GM19324 (cell line): ENCODE data around the gene DTL.

Experiments
- ATAC-seq: cut with Tn5 transposase; IDR thresholded peaks from one replicate; pipeline ENCODE4 v1.9.1; 2021; ENCODE audit warnings: mild to moderate bottlenecking, moderate library complexity; ENCODE audit not compliant: unreplicated experiment, low FRiP score

The DTL gene

GRCh38 chr1:212124690-212125582 is 89.4 kb downstream of the DTL start:
- no peak for ATAC-seq

GRCh38 chr1:212125654-212126053 is 90.1 kb downstream of the DTL start:
- no peak for ATAC-seq

DNA sequence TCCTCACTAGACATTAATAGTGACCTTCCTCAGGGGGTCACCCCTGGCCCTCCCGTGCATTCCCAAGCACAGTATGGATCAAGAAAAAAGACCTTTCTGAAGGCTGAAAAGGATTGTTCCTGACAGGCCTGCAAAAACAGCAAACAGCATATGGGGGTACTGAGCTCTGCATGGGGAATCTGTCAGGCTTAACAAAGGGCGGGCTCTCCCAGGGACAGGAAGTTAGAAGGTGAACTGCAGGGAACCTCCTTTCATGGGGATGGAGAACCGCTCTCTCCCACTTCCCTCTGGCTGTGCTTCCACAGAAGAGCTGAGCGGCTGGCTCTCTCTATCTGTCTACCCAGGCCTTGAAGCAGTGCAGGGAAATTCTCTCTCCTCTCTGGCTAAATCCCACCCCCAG is 91.7 kb downstream of the DTL start:
- no peak for ATAC-seq

GRCh38 chr1:212129781-212130180 is 94.2 kb downstream of the DTL start:
- ATAC-seq = no peak

- no peak for ATAC-seq
Measured at GRCh38 chr1:212132025-212132424, 96.5 kb downstream of the DTL start.

DNA sequence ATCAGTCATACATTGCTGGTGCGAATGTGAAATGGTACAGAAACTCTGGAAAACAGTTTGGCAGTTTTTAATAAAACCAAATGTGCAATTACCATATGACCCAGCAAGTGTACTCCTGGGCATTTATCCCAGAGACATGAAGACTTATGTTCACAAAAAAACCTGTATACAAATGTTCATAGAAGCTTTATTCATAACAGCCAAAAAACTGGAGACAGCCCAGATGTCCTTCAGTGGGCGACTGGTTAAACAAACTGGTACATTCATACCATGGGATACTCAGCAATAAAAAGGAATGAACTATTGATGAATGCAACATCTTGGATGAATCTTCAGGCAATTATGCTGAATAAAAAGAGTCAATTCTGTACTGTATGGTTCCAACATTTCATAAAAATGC is 97.8 kb downstream of the DTL start:
- no peak for ATAC-seq

DNA sequence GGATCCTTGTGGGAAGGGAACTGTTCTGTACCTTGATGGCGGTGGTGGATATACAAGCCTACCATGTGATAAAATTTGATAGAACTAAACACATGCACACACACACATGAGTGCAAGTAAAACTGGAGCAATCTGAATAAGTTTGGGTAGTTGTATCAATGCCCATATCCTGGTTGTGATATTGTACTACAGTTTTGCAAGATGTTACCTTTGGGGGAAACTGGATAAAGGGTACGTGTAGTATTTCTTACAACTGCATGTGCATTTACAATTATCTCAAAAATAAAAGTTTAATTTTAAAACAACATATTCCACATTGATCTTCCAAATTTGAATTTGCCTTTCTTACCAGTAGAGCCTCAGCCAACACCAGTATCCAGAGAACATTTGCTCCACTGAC is 99.6 kb downstream of the DTL start:
- ATAC-seq = no peak

DNA sequence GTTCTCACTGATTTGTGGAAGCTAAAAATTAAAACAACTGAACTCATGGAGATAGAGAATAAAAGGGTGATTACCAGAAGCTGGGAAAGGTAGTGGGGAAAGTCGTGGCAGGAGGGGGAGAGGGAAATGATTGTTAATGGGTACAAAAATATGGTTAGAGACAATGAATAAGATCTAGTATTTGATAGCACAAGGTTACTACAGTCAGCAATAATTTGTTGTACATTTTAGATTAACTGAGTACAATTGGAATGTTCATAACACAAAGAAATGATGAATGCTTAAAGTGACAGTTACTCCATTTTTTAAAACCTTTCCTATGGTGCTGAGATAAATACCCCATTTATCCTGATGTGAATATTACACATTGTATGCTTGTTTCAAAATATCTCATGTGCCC is 102.3 kb downstream of the DTL start:
- no peak for ATAC-seq

GRCh38 chr1:212138457-212138856 is 102.9 kb downstream of the DTL start:
- no peak for ATAC-seq

- ATAC-seq = no peak
Measured at GRCh38 chr1:212139526-212140135, 104.1 kb downstream of the DTL start.

DNA sequence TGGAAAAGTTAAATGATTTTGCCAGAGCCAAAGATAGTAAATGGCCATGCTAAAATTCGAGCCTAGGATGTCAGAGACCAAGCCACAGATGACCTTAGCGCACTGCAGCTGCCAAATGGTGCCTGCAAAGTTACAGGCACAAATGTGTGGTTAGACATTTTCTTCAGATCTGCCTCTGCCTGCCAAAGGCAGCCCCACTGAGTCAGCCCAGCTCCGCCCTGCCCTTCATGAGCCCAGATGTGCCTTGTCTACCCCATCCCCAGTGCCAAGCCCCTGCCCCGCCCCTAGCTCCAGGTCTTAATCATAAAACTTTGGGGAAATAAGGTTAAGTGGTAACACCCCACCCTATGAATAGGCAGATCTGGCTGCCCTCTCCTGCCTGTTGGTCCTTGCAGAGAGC is 105.9 kb downstream of the DTL start:
- no peak for ATAC-seq

GRCh38 chr1:212142883-212143530 is 107.5 kb downstream of the DTL start:
- no peak for ATAC-seq

- ATAC-seq = no peak
Measured at GRCh38 chr1:212147581-212148033, 112.1 kb downstream of the DTL start.

DNA sequence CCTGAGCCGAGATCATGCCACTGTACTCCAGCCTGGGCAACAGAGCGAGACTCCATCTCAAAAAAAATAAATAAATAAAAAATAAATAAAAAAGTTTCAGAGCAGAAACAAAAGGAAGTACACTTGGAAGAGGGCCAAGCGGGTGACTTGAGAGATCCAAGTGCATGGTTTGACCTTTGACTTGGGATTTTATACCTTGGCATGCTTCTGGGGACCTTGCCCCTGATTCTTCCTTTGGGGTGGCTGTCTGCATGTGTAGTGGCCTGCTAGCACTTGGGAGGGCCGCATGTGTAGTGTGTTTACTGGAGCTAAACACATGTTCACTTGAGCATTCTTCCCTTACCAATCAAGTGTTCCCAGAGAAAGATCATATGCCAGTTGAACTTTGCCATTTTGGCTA is 114.0 kb downstream of the DTL start:
- ATAC-seq = no peak

- ATAC-seq = no peak
Measured at GRCh38 chr1:212152308-212152693, 116.8 kb downstream of the DTL start.

GRCh38 chr1:212152869-212153268 is 117.3 kb downstream of the DTL start:
- no peak for ATAC-seq

- ATAC-seq = no peak
Measured at GRCh38 chr1:212153635-212154034, 118.1 kb downstream of the DTL start.
